HepG2 (cell line): ENCODE data around the gene ABCF1. TPM values are rescaled to one million over a fixed set of nuclear protein-coding genes. Genes with fewer than 3 reads are reported as not detected.

Source experiments
- CREB1 ChIP-seq, 2 experiments: fragments of 450-650 bp in 1 of 2; IDR thresholded peaks; 2 replicates each; pipeline ENCODE4 v1.6.1; 2016 to 2017; ENCODE audit warnings: control low read depth in 1 of 2, mild to moderate bottlenecking in 1 of 2, missing compliant biosample characterization in 1 of 2, missing genetic modification characterization in 1 of 2
- FOXA3 ChIP-seq: IDR thresholded peaks from 2 replicates; pipeline ENCODE4 v1.6.1; 2016; ENCODE audit warnings: missing genetic modification reagents, missing compliant biosample characterization
- NCOA1 ChIP-seq: sonication (generic); formaldehyde crosslinking; IDR thresholded peaks from 2 replicates; pipeline ENCODE4 v1.9.0; 2021; ENCODE audit warnings: missing genetic modification reagents
- NFIC ChIP-seq: IDR thresholded peaks from 2 replicates; pipeline ENCODE4 v1.6.1; 2012; ENCODE audit warnings: mild to moderate bottlenecking, low read length, inconsistent platforms
- NKX3-1 ChIP-seq: sonication (generic); formaldehyde crosslinking; IDR thresholded peaks from 2 replicates; pipeline ENCODE4 v1.5.0; 2020; ENCODE audit warnings: missing genetic modification reagents
- POLR2G ChIP-seq: fragments of 200-400 bp; formaldehyde crosslinking; IDR thresholded peaks from 2 replicates; pipeline ENCODE4 v1.6.1; 2018; ENCODE audit warnings: mild to moderate bottlenecking, low read depth, low read length, moderate library complexity
- SMYD3 ChIP-seq: sonication (generic); formaldehyde crosslinking; IDR thresholded peaks from 2 replicates; pipeline ENCODE4 v1.8.1; 2023; ENCODE audit warnings: mild to moderate bottlenecking, missing genetic modification reagents
- SP5 ChIP-seq: IDR thresholded peaks from 2 replicates; pipeline ENCODE4 v1.6.1; 2016; ENCODE audit warnings: low read depth, borderline replicate concordance
- TBP ChIP-seq: sonication (generic); formaldehyde crosslinking; IDR thresholded peaks from 2 replicates; pipeline ENCODE4 v1.5.0; 2020; ENCODE audit warnings: missing genetic modification reagents
- TMF1 ChIP-seq: sonication (generic); formaldehyde crosslinking; IDR thresholded peaks from 2 replicates; pipeline ENCODE4 v1.8.1; 2022; ENCODE audit warnings: low read depth, missing genetic modification reagents
- ZNF3 ChIP-seq: IDR thresholded peaks from 2 replicates; pipeline ENCODE4 v1.7.0; 2017; ENCODE audit warnings: inconsistent platforms
- ZNF354B ChIP-seq: sonication (generic); formaldehyde crosslinking; IDR thresholded peaks from 2 replicates; pipeline ENCODE4 v1.8.0; 2022; ENCODE audit warnings: mild to moderate bottlenecking, missing genetic modification reagents
- polyA plus RNA-seq, 8 experiments: library from polyadenylated mRNA; depleted of rRNA in 3 of 8; stranded (reverse) in 7 of 8; unstranded in 1 of 8; fragments of >200 nt; fragmentation: Illumina TruSeq in 4 of 8; extraction: Trizol in 4 of 8; gene quantifications; 2 replicates each; pipeline versions ENCODE4 v1.2.1 to v1.2.3, GENCODE V29; 2011 to 2016; ENCODE audit warnings: low read depth in 4 of 8, missing spikeins in 1 of 8, mixed read lengths in 1 of 8; ENCODE audit not compliant: insufficient read depth in 1 of 8
- total RNA-seq, 5 experiments: library from RNA; depleted of rRNA; stranded (reverse); fragments of >200 nt; fragmentation: Illumina TruSeq; extraction: Trizol; gene quantifications; 2 replicates each; pipeline ENCODE4 v1.2.3, GENCODE V29; 2016; ENCODE audit warnings: low read depth in 1 of 5
- TF ChIP-seq, protein P1 (sequence below): sonication (generic); formaldehyde crosslinking; conservative IDR thresholded peaks from 2 replicates; pipeline ENCODE4 v1.8.1; 2023; ENCODE audit warnings: missing genetic modification reagents
- TF ChIP-seq, protein P2 (sequence below): sonication (generic); formaldehyde crosslinking; IDR thresholded peaks from 2 replicates; pipeline ENCODE4 v1.4.0; 2020; ENCODE audit warnings: missing genetic modification reagents
- TF ChIP-seq, protein P3 (sequence below): IDR thresholded peaks from 2 replicates; pipeline ENCODE4 v1.6.1; 2016; ENCODE audit warnings: missing biosample characterization, missing genetic modification reagents, low read depth
- TF ChIP-seq, protein P4 (sequence below): IDR thresholded peaks from 2 replicates; pipeline ENCODE4 v1.6.1; 2016; ENCODE audit warnings: missing compliant biosample characterization, missing genetic modification reagents, borderline replicate concordance
- TF ChIP-seq, protein P5 (sequence below), 2 experiments: sonication (generic) in 1 of 2; formaldehyde crosslinking in 1 of 2; IDR thresholded peaks; 2 replicates each; pipeline versions ENCODE4 v1.4.0 to v1.6.1; 2016 to 2020; ENCODE audit warnings: borderline replicate concordance in 1 of 2, low read depth in 1 of 2, mild to moderate bottlenecking in 1 of 2, missing genetic modification reagents in 1 of 2

ABCF1 gene
- total and polyA plus RNA-seq, 2 of the 13 experiments (the other 11 are each of a cell fraction or from before 2014, with no cell fraction given): 25.4 to 98.9 TPM

DNA sequence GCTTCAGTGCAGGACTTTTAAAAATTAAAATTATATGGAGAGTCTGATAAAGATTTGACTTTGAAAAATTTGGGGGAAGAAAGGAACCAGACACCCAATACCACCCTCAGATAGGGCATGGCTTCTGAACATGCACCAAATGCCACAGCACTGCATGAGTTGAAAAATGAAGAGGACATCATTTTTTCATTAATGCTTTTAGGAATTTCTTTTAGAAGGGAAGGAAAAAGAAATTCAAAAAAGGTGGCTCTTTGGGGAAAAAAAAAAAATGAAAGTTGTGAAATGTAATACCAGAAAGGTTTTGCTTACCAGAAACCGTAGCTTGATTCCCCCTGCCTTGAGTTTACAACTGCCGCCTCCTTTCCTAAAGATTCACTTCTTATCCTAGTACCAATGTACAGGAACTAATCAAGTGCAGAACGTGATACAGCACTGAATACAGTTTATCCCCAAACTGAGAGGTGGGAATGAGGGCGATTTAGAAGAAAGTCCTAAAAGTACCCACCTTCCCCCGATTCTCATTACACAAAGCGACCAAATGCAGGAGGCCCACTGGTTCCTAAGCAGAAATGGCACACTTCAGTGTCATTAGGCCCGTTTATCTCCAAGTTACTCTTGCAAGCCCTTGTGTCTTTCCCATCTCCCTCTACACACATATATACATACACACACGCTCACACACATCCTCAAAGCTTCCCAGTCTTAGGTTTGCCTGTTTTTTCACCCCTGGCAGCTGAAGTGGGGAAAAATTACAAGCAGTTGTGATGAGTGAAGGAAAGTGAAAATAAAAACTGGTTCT lies 43.0 kb downstream of the ABCF1 start (continued):
- TF ChIP-seq FOXA3 (CRISPR knock-in tag) (no peak), NKX3-1 (CRISPR knock-in tag) (0 out of 2 replicates have a peak, but pooled peaks have one; percentile 12), ZNF354B (CRISPR knock-in tag) (0 out of 2 replicates have a peak, but pooled peaks have one; percentile 53), NFIC (peak; percentile 16; the same call in 1 of the 2 replicates), TBP (CRISPR knock-in tag) (peak; percentile 75; the same call in 1 of the 2 replicates), TMF1 (CRISPR knock-in tag) (0 out of 2 replicates have a peak, but pooled peaks have one; percentile 49), POLR2G (peak; percentile 92), SP5 (no peak), SMYD3 (CRISPR knock-in tag) (0 out of 2 replicates have a peak, but pooled peaks have one; percentile 54), ZNF3 (CRISPR knock-in tag) (0 out of 2 replicates have a peak, but pooled peaks have one; percentile 34), NCOA1 (CRISPR knock-in tag) (0 out of 2 replicates have a peak, but pooled peaks have one; percentile 14), CREB1 (IDR thresholded peaks at IDR 0.05) (no peak), CREB1 (CRISPR knock-in tag; IDR thresholded peaks at IDR 0.05) (0 out of 2 replicates have a peak, but pooled peaks have one; percentile 11)
- TF ChIP-seq, protein P1, sequence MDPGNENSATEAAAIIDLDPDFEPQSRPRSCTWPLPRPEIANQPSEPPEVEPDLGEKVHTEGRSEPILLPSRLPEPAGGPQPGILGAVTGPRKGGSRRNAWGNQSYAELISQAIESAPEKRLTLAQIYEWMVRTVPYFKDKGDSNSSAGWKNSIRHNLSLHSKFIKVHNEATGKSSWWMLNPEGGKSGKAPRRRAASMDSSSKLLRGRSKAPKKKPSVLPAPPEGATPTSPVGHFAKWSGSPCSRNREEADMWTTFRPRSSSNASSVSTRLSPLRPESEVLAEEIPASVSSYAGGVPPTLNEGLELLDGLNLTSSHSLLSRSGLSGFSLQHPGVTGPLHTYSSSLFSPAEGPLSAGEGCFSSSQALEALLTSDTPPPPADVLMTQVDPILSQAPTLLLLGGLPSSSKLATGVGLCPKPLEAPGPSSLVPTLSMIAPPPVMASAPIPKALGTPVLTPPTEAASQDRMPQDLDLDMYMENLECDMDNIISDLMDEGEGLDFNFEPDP (CRISPR knock-in tag): peak; percentile 86; the same call in 1 of the 2 replicates
- TF ChIP-seq, protein P2, sequence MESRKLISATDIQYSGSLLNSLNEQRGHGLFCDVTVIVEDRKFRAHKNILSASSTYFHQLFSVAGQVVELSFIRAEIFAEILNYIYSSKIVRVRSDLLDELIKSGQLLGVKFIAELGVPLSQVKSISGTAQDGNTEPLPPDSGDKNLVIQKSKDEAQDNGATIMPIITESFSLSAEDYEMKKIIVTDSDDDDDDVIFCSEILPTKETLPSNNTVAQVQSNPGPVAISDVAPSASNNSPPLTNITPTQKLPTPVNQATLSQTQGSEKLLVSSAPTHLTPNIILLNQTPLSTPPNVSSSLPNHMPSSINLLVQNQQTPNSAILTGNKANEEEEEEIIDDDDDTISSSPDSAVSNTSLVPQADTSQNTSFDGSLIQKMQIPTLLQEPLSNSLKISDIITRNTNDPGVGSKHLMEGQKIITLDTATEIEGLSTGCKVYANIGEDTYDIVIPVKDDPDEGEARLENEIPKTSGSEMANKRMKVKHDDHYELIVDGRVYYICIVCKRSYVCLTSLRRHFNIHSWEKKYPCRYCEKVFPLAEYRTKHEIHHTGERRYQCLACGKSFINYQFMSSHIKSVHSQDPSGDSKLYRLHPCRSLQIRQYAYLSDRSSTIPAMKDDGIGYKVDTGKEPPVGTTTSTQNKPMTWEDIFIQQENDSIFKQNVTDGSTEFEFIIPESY (CRISPR knock-in tag): peak; percentile 24; the same call in 1 of the 2 replicates
- TF ChIP-seq, protein P3, sequence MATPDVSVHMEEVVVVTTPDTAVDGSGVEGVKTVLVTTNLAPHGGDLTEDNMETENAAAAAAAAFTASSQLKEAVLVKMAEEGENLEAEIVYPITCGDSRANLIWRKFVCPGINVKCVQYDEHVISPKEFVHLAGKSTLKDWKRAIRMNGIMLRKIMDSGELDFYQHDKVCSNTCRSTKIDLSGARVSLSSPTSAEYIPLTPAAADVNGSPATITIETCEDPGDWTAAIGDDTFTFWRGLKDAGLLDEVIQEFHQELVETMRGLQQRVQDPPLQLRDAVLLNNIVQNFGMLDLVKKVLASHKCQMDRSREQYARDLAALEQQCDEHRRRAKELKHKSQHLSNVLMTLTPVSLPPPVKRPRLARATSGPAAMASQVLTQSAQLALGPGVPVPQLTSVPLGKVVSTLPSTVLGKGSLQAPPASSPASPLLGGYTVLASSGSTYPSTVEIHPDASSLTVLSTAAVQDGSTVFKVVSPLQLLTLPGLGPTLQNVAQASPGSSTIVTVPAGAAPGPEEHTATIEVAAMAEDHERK (CRISPR knock-in tag): 0 out of 2 replicates have a peak, but pooled peaks have one; percentile 12
- TF ChIP-seq, protein P4, sequence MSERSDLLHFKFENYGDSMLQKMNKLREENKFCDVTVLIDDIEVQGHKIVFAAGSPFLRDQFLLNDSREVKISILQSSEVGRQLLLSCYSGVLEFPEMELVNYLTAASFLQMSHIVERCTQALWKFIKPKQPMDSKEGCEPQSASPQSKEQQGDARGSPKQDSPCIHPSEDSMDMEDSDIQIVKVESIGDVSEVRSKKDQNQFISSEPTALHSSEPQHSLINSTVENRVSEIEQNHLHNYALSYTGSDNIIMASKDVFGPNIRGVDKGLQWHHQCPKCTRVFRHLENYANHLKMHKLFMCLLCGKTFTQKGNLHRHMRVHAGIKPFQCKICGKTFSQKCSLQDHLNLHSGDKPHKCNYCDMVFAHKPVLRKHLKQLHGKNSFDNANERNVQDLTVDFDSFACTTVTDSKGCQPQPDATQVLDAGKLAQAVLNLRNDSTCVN (CRISPR knock-in tag): no peak
- TF ChIP-seq, protein P5, sequence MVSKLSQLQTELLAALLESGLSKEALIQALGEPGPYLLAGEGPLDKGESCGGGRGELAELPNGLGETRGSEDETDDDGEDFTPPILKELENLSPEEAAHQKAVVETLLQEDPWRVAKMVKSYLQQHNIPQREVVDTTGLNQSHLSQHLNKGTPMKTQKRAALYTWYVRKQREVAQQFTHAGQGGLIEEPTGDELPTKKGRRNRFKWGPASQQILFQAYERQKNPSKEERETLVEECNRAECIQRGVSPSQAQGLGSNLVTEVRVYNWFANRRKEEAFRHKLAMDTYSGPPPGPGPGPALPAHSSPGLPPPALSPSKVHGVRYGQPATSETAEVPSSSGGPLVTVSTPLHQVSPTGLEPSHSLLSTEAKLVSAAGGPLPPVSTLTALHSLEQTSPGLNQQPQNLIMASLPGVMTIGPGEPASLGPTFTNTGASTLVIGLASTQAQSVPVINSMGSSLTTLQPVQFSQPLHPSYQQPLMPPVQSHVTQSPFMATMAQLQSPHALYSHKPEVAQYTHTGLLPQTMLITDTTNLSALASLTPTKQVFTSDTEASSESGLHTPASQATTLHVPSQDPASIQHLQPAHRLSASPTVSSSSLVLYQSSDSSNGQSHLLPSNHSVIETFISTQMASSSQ (IDR thresholded peaks at IDR 0.05; ENCODE audit: low read depth): 0 out of 2 replicates have a peak, but pooled peaks have one; percentile 2
- TF ChIP-seq, protein P5 (CRISPR knock-in tag; IDR thresholded peaks at IDR 0.05; ENCODE audit: borderline replicate concordance): no peak
